GM23338 (cell line): Measurements from ENCODE around the gene RNF157.
"Not testable (repeated sequence)": the region's sequence is repeated elsewhere in the genome, so short reads cannot be mapped to it uniquely, and the experiment has no call there.

Experiments
- CREB1 ChIP-seq: fragments of 250-450 bp; sonication (Bioruptor Pico); IDR thresholded peaks from 2 replicates; pipeline ENCODE4 v1.5.0; 2020; ENCODE audit warnings: low read depth, mild to moderate bottlenecking, moderate library complexity
- EZH2 ChIP-seq: fragments of 200-600 bp; sonication (generic); IDR thresholded peaks from one replicate; pipeline ENCODE4 v1.8.0; 2017; ENCODE audit warnings: antibody characterized with exemption, mild to moderate bottlenecking, low read depth; ENCODE audit not compliant: unreplicated experiment
- EZH2phosphoT487 ChIP-seq: fragments of 200-600 bp; sonication (generic); IDR thresholded peaks from one replicate; pipeline ENCODE4 v1.8.1; 2018; ENCODE audit warnings: antibody characterized with exemption; ENCODE audit not compliant: unreplicated experiment
- POLR2AphosphoS5 ChIP-seq: IDR thresholded peaks from 2 replicates; pipeline ENCODE4 v1.6.1; 2016; ENCODE audit warnings: antibody characterized with exemption, low read depth
- ZNF114 ChIP-seq: fragments of 250-450 bp; sonication (Bioruptor Pico); IDR thresholded peaks from 2 replicates; pipeline ENCODE4 v1.5.0; 2020; ENCODE audit warnings: mild to moderate bottlenecking, moderate library complexity
- TF ChIP-seq, protein P1 (sequence below), 2 experiments: fragments of 200-600 bp in 1 of 2; sonication (generic) in 1 of 2; conservative IDR thresholded peaks; 2 replicates each; pipeline versions ENCODE4 v1.5.1 to v1.6.1; 2016 to 2017; ENCODE audit warnings: antibody characterized with exemption in 2 of 2, low read depth in 2 of 2, mild to moderate bottlenecking in 2 of 2, moderate library complexity in 1 of 2
- TF ChIP-seq, protein P2 (sequence below): IDR thresholded peaks from one replicate; pipeline ENCODE4 v1.6.1; 2018; ENCODE audit warnings: antibody characterized with exemption; ENCODE audit not compliant: unreplicated experiment

DNA sequence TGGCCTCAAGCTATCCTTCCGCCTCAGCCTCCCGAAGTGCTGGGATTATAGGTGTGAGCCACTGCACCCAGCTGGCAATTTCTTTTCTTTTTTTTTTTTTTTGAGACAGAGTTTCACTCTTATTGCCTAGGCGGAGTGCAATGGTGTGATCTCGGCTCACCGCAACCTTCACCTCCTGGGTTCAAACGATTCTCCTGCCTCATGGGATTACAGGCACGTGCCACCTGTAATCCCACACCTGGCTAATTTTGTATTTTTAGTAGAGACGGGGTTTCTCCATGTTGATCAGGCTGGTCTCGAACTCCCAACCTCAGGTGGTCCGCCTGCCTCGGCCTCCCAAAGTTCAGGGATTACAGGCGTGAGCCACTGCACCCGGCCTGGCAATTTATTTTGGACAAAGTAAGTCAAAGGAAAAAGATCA is 27.3 kb upstream of the RNF157 start:
- TF ChIP-seq, protein P1, sequence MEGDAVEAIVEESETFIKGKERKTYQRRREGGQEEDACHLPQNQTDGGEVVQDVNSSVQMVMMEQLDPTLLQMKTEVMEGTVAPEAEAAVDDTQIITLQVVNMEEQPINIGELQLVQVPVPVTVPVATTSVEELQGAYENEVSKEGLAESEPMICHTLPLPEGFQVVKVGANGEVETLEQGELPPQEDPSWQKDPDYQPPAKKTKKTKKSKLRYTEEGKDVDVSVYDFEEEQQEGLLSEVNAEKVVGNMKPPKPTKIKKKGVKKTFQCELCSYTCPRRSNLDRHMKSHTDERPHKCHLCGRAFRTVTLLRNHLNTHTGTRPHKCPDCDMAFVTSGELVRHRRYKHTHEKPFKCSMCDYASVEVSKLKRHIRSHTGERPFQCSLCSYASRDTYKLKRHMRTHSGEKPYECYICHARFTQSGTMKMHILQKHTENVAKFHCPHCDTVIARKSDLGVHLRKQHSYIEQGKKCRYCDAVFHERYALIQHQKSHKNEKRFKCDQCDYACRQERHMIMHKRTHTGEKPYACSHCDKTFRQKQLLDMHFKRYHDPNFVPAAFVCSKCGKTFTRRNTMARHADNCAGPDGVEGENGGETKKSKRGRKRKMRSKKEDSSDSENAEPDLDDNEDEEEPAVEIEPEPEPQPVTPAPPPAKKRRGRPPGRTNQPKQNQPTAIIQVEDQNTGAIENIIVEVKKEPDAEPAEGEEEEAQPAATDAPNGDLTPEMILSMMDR (conservative IDR thresholded peaks at IDR 0.05; ENCODE audit: low read depth in 2 of 2), result not testable (repeated sequence)
- TF ChIP-seq EZH2phosphoT487; POLR2AphosphoS5; EZH2; ZNF114 (CRISPR knock-in tag); CREB1: not testable (repeated sequence)
- TF ChIP-seq, protein P2, sequence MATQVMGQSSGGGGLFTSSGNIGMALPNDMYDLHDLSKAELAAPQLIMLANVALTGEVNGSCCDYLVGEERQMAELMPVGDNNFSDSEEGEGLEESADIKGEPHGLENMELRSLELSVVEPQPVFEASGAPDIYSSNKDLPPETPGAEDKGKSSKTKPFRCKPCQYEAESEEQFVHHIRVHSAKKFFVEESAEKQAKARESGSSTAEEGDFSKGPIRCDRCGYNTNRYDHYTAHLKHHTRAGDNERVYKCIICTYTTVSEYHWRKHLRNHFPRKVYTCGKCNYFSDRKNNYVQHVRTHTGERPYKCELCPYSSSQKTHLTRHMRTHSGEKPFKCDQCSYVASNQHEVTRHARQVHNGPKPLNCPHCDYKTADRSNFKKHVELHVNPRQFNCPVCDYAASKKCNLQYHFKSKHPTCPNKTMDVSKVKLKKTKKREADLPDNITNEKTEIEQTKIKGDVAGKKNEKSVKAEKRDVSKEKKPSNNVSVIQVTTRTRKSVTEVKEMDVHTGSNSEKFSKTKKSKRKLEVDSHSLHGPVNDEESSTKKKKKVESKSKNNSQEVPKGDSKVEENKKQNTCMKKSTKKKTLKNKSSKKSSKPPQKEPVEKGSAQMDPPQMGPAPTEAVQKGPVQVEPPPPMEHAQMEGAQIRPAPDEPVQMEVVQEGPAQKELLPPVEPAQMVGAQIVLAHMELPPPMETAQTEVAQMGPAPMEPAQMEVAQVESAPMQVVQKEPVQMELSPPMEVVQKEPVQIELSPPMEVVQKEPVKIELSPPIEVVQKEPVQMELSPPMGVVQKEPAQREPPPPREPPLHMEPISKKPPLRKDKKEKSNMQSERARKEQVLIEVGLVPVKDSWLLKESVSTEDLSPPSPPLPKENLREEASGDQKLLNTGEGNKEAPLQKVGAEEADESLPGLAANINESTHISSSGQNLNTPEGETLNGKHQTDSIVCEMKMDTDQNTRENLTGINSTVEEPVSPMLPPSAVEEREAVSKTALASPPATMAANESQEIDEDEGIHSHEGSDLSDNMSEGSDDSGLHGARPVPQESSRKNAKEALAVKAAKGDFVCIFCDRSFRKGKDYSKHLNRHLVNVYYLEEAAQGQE, result not testable (repeated sequence)
